Stimulated activated CD4-positive, alpha-beta T cell treated with anti-CD3 and anti-CD28 coated beads, Interleukin-2, amount 100 ng/mL, for 4 hours (primary cell): ENCODE measurements around the gene BCAR1.
"Not testable (repeated sequence)": the region's sequence is repeated elsewhere in the genome, so short reads cannot be mapped to it uniquely, and the experiment has no call there.

Source experiments
- DNase-seq: peaks from one replicate; pipeline ENCODE4 v3.0.0-alpha.2; 2020; ENCODE audit warnings: low read depth

The BCAR1 gene

DNA sequence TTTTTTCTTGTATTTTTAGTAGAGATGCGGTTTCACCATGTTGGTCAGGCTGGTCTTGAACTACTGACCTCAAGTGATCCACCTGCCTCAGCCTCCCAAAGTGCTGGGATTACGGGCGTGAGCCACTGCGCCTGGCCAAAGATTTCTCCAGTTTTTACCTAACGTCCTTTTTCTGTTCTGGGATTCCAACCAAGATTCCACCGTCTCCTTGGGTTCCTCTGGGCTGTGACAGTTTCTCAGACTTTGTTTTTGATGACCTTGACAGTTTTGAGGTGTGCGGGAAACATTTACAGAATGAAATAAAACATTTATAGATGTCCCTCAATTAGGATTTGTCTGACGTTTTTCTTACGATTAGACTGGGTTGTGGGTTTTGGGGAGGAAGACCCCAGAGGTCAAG is 17.9 kb upstream of the BCAR1 start:
- not testable (repeated sequence) for DNase-seq

DNA sequence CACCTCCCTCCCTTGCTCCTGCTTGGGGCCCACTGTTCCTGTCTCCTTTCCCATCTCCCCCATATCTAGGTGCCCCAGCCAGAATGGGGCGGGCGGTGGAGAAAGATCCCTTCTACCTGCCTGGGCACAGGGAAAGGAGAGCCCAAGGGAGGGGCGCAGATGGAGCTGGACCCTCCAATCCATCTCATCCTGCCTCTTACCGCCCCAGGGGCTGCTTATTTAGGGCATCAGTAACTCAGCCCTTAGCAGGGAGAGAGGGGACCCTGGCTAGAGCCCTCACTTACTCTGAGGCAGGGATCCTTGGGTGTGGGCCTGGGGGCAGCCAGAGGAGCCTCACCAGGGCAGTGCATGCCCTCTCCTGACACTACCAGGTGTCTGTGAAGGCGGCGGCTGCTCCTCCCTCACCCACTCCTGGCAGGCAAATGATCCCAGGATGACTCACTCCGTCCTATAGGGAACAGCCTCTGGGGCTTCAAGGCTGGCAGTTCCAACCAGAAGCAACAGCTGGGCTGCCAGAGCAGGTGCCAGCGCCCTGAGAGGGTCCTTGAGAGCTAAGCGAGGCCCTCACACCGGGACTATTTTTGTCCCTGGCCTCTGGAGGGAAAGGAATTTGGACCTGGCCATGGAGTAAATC is 16.3 kb upstream of the BCAR1 start:
- DNase-seq: no peak

DNA sequence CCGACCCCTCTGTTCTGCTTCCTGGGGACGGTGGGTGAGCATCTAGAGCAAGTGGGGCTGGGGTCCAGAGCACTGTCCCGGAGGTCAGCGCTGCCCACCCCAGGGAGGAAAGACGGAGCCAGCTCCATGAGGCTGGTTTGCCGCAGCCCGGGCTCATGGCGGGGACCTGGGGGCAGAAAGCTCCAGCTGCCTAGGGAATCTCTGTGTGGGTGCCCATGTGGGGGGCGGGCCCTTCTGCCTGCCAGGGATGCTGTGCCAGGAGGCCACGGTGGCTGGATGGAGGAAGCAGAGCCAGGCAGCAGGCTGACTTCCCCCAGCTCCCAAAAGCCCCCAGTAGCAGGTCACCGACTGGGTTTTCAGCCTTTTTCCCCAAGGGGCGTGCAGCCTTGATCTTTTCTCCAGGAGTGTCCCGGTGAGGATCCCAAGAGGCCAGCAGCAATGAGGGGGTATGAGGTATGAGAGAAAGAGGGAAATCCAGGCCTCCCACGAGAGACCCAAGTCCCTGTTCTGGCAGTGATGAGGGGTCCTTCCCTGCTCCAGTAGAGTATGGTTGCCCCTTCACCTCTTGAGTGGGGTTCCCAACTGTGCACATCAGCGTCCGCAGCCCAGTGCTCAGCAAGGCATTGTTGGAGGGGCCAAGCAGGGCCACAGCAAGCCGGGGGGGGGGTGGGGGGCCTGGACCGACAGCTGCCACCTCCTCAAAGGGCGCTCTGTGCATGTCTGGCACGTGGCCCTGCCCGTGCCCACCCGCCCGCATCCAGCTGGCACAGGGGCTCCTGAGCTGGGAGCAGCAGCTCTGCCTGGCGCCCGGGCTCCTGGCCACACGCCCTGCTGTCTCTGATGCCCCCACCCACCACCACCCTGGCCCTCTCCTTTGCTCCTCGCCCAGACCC is 15.6 kb upstream of the BCAR1 start:
- no peak for DNase-seq

DNA sequence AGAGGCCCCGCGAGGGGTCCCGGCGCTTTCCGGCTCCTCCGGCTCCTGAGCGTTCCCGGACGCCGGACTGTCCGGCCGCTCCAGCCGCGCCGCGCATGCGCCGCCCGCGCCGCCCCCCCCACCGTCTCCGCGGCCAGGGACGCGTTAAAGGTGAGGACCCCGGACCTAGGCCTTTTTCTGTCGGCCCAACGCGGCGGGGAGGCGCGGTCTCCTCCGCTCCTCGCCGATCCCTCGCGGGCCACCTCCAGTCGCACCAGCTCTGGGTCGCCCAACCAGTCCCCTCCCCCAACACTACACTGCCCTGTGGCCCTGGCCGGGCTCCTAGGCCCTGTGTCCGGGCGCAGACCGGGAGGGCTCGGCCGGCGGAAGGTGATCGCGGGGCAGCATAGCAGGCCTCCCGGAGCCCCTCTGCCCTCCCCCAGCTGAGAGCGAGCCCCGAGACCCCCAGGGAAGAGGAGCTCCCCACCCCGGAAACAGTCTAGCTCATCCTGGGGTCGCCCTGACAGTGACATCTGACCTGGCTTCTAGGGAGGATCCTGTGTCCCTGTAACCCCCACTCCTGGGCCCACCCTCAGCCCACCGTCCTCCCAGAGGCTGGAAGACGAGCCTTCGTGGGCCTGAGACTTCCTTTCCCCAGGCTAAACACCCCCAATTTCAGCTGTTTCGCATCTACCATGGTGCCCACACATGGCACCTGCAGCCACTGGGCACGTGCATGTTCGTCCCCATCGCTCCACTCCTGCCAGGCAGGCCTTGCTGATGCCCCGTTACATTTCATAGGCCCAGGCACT is 14.7 kb upstream of the BCAR1 start:
- no peak for DNase-seq

DNA sequence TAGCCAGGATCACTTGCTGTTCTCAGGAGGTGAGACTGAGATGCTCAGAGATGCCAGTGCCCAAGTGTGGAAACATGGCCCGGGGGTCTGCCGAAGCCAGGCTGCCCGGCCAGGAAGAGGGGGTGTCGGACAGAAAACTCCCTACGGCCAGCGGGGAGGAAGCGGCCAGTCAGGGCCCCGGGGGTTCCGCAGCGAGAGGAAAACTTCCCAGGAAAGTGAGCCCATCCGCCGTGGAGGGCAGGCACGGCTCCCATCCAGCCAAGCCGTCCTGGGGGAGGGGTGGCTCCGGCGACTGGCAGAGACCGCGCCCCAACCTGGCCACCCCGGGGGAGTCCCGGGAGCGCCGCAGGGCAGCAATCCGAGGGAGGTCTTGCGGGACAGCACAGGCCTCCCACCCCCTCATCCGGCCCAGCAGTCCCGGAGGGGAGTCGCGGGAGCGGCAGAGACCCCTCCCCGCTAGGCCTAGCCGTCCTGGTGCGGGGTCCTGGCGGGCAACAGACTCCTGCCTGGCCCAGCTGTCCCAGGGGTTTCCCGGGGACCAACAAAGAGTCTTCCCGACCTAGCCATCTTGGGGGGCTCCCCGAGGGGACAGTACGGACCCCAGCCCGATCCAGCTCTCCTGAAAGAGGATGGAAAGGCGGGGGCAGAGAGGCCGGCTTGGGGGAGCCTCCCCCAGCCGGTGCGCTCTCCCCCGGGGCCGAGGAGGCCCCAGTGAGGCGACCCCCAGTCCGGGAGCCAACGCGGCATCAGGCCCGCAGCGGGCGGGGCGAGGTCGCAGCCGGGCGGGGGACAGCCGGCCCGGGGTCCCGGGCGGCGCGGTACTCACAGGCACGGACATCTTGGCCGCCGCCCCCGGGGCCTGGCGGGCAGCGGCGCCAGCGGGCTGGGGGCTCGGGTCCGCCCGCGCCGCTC is 13.8 kb upstream of the BCAR1 start:
- no peak for DNase-seq

DNA sequence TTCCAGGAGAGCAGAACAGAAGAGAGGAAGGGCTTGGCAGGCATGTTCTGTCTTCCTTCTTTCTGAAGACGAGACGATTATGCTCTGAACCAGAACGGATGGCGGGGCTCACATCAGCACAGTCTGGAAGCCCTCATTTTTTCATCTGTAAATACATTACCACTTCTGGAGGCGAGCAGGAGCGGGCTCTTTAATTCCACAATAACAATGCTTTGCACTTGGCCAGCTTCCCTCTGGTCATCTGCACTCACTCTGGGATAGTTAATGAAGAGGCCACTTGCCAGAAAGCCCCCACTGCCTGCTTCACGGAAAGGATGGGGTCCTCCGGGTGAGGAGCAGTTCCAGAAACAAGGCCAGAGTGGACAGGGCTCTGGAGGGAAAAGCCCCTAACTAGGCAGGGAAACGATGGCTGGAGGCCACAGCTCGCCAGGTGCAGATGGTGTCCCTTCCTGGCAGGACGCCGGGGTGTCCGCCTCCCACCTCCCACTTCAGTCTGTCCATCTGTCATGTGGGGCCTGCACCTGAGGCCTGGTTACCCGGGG is 13.1 kb upstream of the BCAR1 start:
- no peak for DNase-seq

DNA sequence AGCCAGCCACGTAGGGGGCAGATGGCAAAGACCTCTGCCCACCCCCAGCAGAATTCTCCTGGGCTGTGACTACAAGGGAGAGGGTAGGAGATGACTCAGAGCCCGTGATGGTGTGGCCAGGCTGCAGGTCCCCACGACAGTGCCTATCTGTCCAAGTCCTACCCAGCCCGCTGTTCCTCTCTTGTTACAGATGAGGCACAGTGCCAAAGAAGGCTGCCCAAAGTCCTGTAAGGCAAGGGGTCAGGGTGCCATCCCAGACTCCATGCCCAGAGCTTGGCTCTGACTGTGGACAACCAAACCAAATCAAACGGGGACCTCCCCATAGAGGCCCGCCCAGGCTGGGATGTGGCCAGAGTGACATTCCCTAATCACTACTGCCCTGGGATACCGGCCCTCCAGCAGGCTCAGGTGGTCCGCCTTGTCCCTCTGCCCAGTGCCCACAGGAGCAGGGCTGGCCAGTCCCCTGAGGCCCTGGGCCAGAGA is 12.6 kb upstream of the BCAR1 start:
- no peak for DNase-seq

DNA sequence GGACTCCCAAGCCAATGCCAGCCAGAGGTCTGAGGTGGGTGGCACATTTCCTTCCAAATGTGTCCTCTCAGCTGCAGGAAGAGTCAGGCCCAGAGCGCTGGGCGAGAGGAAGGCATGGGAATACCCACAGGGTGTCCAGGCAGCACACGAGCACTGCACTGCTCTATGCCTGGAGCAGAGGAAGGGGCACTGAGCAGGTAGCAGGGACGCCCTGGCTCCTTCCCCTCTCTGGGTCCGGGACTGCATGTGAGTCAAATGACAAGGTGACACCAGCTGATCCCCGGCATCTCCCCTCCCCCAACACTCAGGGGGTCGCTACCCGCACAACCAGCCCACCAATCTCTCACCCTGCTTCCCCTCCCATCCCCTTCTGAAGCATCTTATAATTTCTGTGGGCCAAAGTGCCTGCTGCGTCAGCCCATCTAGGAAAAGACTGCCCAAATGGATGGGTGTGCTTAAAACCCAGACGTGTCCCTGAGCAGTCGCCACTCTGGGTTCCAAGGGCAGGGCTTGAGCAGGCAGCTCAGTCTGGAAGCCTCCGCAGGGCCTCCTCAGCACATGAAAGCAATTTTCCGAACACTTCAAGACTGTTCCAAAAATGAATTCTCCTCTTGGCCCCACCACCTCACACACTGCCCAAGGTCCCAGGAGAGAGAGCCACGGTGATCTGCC is 12.0 kb upstream of the BCAR1 start:
- no peak for DNase-seq

DNA sequence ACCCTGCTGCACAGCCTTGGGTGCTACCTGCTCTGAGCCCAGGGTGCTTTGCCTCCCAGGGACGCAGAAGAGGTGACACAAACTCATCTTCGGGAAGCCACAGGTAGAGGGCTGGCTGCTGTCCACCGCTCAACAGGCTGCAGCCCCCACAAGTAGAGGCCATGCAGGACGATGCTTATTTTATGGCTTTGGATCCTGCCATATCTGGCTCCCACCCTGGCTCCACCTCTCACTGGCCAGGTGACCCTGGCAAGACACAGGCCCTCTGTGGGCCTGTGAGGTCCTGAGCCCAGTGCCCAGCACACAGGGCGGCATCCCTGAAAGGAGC is 11.3 kb upstream of the BCAR1 start:
- no peak for DNase-seq

DNA sequence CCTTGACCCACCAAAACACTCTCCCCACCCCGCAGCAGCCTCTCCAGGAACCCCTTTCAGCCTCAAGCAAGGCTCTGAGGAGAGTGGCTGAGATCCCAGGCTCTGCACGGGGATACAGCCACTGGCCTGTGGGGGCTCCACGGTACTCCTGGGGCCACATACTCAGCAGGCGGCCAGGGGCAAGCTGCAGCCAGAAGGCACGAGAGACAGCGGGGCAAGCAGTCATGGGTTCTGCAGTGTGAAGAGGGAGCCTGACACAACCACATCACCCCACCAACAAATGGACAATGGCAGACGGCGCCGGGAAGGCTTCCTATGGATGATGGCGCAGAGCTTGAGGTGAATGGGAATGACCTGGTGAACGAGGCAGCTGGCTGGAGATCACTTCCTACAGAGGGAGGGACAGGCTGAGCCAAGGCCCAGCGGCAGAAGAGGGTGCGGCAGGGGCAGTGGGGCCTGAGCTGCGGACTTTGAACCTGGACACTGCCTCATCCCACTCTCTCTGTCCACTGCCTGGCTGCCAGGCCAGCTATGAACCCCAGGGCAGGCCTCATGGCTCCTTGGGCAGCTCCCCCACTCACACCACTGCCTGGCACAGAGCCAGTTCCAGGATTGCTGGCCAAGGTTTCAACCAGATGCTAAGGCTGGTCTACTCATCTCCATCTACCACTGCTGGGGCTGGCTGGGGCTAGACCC is 10.8 kb upstream of the BCAR1 start:
- DNase-seq: no peak

DNA sequence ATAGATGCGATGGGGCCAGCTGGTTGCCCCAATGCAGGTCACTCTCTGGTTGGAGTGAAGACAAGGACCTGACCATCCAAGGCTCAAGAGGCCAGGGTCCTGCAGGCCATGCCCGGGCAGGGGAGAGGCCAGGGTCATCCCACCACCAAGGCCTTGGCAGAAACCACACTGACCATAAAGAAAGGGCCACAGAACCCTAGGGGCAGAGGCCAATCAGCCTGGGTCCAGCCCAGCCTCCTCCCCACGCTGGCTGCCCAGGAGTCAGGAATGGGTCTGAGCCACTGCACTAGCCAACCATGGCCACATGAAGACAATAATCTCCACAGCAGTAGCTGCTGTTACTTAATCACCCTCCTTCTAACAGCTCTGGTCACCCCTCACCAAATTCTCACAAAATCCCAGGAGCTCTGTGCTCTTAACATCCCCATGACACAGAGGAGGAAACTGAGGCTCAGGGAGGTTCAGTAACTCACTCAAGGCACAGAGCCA is 10.2 kb upstream of the BCAR1 start:
- DNase-seq: no peak

DNA sequence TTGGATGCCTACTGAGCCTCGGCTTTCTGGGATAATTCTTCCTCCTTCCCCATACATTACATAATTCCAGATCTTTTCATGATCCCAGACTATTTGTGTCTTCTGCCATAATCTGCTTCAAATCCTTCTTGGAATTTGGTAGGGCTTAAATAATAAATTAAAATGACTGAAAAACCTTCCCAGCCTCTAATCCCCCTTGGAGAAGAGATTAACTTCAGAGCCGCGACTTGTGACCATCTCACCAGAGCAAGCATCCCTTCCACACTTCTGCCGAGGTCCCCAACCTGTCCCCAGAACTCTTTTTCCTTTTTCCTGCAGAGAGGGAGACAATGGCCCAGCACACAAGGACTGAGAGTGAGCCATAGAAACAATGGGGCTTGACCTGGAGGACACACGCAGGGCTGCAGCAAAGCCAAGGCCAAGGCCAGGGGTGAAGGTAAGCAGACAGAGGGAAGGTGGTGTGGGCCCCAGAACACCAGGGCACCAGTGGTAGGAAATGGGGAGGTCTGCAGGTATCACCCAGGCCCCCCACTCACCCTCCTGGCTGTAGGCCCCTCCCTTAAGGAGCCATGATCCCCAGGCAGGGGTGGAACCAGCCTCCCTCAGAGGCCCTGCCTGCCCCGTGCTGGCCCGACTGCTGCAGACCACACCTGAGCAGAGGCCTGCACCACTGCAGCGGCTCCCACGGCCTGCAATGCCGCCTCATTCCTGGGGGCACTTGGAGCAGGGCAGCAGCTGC is 9.6 kb upstream of the BCAR1 start:
- no peak for DNase-seq

DNA sequence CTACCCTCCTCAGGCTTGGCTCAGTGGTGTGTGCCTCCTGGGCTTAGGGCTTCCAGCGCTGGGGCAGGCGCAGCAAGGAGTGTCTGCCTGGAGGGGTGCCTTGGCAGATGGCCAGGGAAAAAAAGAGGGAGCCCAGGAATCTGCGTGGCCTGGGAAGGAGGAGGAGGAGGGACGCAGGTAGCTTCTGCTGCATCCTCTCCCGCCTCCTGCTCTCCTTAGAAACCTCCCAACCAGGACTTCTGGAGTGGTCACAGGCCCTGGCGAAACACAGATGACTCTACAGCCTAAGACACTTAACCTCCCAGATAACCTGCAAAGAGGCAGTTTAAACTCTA is 7.3 kb upstream of the BCAR1 start:
- no peak for DNase-seq

DNA sequence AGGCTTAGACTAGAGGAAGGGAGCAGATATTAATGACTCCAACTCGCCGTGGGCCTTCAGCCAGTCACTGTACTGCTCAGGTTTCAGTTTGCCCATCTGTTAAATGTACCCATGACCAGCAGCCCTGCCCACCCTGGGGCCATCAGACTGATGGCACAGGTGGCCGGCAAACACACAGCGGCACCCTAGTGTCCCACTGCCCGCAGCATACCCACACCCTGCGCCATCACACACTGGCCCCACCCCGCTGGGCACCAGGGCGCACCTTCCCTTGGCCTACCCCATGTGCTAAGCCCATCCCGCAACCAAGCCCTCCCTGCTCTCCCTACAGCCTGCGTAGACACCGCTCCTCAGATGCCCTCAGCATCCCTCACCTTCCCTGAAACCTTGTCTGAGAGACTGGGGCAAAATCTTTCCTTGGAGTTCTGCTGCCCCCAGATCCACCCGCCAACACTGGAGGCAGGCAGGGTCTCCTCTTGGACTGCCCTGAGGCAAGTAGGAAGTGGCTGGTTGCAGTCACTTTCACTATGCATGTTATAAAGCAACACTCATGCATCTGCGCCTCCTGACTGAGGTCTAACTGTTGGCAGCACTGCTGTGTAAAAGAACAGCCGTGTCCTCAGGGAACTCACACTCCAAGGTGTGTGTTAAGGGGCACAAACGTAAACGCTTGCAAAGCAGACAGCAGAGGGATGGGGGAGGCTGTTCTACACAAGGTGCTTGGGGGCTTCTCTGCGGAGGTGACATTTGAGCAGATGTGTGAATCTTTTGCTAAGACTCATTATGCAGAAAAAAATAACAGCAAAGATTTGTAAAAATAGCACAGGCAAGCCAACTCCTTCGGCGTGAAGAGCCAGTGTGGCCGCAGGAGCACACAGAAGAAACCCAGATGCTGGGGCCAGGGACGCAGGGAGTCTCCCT is 6.7 kb upstream of the BCAR1 start:
- no peak for DNase-seq

DNA sequence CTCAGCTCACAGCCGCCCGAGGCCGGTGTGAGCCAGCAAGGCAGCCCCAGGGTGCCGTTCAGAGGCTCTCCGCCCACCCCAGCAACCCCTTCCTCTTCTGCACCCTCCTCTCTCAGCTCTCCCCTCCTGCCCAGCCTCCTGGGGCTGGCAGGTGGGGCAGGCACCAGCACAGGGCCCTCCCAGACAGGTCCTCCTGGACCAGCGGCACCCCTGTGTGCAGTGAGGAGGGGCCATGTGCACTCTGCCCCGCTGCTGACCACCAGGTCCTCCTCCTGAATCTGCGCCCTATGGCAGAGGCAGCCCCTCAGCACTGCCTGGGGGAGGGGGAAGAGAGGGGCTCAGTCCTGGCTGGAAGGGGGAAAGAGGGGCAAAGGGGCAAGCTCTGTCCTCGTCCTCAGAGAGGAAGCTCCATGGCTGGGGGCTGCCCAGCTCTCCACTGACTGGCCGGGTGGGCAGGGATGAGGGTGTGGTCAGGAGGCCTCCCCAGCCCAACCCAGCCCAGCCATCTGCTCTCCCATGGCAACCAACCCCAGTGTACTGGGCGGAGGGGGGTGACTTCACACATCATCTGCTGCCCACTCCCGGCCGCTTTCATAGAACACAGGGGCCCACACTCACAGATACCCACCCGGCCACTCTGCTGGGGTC is 5.4 kb upstream of the BCAR1 start:
- DNase-seq: no peak

DNA sequence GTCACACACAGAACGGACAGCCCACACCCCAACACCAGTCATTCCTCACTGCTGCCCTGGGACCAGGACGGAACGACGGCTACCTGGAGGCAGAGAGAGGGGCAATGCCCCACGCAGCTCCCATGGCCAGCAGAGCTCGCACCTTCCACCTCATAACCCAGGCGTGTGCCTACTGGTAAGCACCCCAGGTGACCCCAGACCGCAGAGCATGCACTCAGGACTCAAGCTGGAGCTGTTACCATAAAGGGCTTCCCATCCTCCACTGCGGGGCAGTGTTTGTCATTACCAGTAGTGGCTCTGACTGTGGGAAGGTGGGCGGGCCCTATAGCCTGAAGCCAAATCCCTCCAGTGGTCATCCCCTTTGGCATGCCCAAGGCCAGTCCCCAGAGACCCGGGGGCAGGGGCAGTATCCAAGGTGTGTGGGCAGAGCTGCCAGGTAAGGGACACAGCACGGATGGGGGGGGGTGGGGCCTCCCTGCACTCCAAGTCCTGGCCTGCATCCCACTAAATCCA is 4.7 kb upstream of the BCAR1 start:
- DNase-seq: no peak

DNA sequence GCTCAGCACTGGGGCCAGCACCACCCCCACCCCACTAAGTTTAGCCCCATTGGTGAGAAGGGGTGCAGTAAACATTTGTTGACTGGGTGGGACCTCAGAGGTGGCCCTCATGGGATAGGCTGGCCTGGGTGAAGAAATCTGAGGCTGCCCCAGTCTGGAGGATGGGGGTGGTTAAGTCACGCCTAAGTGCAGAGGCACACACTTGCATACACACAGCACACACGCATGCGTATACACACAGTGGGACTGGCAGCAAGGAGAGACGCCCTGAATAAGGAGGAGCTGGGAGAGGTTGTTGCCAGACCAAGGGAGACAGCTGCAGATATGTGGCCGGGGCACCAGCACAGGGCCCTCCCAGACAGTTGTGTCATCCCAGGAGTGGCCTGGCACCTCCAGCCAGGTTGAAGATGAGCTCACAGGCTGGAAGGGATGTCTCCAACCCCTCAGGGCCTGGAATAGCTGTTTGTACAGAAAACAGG is 3.0 kb upstream of the BCAR1 start:
- DNase-seq: no peak
